ENCODE data around the gene AKAP8.

- TF ChIP-seq CTCF (conservative IDR thresholded peaks at IDR 0.05; ENCODE audit: low read length) (no peak), EZH2phosphoT487 (IDR thresholded peaks at IDR 0.05; ENCODE audit: borderline replicate concordance, low read depth, low read length) (no peak)
These were observed 7.1 kb downstream of the AKAP8 start for GRCh38 chr19:15372470-15372869.

Measured in OCI-LY7 (cell line).